ENCODE data around the gene SPC24.

GRCh38 chr19:11173516-11174155 is 18.1 kb upstream of the SPC24 start:
- TF ChIP-seq CTCF (conservative IDR thresholded peaks at IDR 0.05; ENCODE audit: low read depth, low read length), result no peak
- TF ChIP-seq POLR2A (IDR thresholded peaks at IDR 0.05; ENCODE audit: low read depth, low read length), result no peak
- no peak for TF ChIP-seq NFE2L2 (IDR thresholded peaks at IDR 0.05; ENCODE audit: low read depth, low read length)
- no peak for TF ChIP-seq RAD21 (IDR thresholded peaks at IDR 0.05; ENCODE audit: low read length)
- TF ChIP-seq CEBPB (IDR thresholded peaks at IDR 0.05; ENCODE audit: low read depth, low read length), result no peak
- no peak for TF ChIP-seq SMC3 (IDR thresholded peaks at IDR 0.05; ENCODE audit: low read depth, low read length)
- TF ChIP-seq RFX5 (IDR thresholded peaks at IDR 0.05; ENCODE audit: low read depth, low read length), result no peak
- TF ChIP-seq BHLHE40 (IDR thresholded peaks at IDR 0.05; ENCODE audit: low read depth, low read length), result no peak
- no peak for TF ChIP-seq USF2 (IDR thresholded peaks at IDR 0.05; ENCODE audit: low read depth, low read length)
- no peak for TF ChIP-seq RCOR1 (IDR thresholded peaks at IDR 0.05; ENCODE audit: insufficient replicate concordance, low read length)
